Stimulated activated CD4-positive, alpha-beta T cell treated with anti-CD3 and anti-CD28 coated beads, Interleukin-1b, Interleukin-23, amount 100 ng/mL, for 24 hours (primary cell): ENCODE measurements around the gene TMEM43.
A peak's percentile ranks its signal among the peaks of the same experiment; 100 is the strongest.

Experiments
- DNase-seq, 4 experiments: peaks; one replicate each; pipeline ENCODE4 v3.0.0-alpha.2; 2020; ENCODE audit warnings: low read depth in 4 of 4, low spot score in 1 of 4

TMEM43 gene

DNA sequence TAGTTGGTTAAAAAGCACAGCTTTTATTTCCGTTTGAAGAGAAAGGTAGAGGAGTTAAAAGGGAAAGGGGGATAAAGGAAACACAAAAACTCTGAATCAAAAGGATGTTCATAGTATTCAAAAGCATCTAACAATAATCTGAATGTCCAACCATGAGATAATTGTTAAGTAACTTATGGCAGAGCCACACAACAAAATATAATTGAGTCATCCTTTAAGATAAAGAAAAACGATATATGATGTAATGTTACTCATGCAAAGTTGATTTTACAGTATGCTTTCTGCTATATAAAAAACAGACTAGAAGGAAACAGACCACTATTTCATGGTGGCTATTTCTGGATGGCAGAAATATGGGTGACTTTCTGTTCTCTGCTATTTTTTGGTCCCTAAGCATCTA lies 49.6 kb downstream of the TMEM43 start:
- no peak for DNase-seq

DNA sequence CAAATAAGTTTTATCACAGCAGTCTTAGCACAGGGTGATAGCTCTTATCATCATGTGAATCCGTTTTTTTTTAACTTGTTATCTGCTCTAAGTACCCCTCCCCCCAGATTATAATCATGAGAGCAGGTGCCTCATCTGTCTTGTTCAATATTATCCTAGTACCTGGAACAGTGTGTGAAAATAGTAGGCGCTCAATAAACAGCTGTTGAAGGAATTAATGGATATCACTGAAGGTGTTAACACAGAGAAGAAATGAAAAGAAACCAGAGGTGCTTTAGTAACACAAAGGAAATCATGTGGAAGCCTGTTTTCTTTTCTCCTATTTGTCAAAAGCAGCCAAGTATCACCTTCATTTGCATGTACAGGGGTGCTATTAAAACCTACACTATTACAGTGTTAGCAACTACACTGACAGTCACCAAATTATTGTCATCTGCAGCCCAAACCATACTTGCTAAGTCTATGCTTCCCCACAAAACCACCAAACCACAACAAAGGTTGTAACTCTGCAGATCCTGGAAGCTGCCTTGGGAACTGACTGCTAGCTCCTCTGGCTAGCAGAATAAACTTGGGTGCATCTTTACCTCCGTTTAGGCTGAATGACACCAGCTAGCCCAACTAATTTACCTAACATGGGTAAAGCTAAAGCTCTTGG lies 50.7 kb downstream of the TMEM43 start:
- peak in 2 of 4 experiments; percentile 13 to 21 for DNase-seq

DNA sequence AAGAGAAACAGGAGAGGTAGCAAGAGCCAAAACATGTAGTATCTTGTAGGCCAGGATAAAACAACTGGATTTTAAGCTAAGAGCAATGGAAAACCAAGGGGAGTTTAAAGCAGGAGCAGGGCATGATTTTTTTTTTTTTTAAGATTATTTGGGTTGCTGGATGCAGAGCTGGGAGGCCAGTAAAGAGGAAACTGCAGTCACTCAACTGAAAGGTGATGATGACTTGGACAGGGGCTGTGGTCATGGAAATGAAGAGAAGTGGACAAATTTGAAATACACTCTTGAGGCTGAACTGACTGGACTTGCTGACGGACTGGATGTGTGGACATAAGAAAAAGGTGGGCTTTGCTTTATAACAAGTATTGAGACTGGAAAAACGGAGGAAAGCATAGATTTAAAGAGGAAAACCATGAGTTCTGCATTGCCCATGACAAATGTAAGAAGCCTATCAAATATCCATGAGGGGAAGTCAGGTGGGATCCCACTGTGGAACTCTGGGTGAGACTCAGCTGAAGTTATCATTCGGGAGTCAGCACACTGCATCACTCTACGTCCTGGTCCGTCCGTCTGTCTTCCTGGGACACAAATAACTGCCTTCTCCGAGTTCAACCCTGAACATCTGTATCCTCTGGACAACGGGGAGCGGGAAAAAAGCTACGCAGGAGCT lies 52.9 kb downstream of the TMEM43 start:
- DNase-seq = peak in 1 of 4 experiments; percentile 4

DNA sequence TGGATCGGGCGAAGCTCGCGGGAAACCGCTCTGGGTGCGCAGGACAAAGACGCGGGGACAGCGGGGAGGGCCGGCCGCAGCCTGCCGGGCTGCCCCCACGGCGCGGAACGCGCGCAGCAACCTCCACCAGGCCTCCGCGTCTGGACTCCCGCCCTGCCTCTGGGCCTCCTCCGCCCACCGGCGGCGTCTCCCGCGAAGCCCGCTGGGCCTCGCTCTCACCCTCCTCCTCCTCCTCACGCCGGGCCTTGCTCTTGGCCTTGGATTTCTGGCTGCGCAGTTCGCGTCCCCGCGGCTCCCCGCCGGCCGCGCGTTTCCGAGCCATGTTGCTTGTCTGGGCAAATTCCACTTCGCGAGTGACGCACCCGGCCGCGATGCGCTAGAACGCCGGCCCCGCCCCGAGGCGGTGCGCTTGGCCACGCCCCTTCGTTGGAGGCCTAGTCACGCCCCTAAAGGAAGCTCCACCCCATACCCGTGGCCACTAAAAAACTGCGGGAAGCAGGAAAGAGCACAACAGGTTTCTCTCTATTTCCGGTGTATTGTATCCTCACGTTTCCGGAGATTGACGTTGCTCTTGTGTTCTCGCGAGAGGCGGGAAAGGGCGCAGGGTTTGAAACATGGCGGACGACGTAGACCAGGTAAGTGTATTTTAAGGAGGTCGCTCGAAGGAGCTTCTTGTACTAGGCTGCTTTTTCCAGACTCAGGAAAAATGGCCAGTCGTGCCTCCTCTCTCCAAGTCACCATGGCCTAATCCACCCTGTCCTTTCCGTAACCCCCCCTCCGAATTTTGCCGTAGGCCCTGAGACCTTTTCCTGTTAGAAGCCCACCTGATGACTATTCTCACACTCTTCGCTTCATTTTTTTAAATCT lies 53.6 kb downstream of the TMEM43 start, which contains the start of the genes LSM3 and XPC:
Gene LSM3 (plus strand): TSS at position 571 of the 867 bp plus-strand sequence. CDS start 44 bp downstream, at position 615.
Gene XPC (minus strand): TSS at position 355 of the 867 bp plus-strand sequence. CDS start 33 bp downstream, at position 322.
- peak; percentile 91 to 96 (median 94) for DNase-seq

DNA sequence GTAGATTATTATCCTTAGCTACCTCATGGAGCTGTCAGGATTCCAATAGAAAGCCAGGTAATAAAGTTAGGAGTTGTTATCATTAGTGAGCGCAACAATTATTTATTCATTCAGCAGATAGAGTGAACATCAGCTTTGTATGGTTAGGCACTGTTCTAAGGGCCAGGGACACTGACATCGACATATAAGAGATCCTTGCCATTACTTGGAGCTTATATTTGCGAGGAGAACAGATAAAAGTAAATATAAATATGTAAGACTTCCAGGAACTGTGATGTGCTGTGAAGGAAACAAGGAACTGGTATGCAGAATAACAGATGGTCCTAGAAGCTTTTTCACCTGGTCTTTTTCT lies 54.2 kb downstream of the TMEM43 start:
- DNase-seq = no peak

DNA sequence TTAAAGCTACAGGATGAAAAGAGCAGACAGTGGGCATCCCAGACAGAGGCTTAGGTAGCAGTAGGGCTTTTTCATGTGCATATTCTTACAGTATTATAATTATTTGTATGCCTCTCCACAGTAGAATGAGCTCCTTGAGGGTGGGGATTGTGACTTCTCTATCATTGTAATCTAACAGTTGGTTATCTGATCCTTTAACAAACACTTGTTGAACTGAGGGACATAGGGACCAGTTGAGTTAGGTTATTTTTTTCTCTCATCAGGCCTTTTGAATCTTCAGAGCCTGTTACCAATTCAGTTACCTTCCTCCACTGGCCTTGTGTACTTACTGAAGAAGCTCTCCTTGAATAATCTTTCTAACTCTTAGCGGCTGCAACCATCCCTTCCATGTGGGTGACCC lies 54.9 kb downstream of the TMEM43 start:
- no peak for DNase-seq

DNA sequence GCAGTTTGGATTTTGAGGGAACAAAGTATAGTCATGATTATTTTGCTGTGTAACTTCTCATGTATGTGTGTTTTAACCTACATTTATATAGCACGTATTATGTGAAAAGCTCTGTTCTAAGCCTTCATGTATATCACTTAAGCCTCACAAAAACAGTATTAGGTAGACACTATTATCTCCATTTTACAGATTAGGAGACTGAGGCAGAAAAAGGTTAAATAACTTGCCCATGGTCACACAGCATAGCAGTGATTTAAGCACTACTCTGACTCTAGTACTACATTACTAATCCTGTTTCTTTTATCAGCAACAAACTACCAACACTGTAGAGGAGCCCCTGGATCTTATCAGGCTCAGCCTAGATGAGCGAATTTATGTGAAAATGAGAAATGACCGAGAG lies 56.4 kb downstream of the TMEM43 start:
- DNase-seq = no peak

DNA sequence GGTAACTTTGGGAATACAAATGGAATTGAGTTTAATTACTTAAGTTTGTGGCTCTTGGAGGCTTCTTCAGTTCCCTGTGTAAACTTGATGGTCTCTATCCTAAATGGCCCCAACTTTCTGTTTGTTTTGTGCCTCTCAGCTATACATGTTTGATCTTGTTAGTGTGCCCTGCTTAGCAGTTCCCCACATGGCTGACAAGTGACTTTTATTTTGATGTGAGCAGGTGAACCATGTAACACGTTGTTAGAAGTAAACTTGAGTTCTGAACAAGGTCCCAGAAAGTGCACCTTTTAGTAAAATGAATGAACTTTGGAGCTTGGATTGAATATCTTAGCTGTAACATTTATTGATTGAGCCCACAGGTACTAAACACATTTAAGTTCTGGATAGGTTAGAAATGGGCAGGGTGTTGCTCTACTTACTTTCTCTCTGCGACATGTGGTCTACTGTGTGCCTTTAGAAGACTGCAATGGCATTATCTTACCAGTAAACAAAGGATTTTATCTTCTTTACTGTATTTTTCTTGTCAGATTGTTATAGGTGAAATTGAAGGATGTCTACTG lies 58.2 kb downstream of the TMEM43 start:
- no peak for DNase-seq

DNA sequence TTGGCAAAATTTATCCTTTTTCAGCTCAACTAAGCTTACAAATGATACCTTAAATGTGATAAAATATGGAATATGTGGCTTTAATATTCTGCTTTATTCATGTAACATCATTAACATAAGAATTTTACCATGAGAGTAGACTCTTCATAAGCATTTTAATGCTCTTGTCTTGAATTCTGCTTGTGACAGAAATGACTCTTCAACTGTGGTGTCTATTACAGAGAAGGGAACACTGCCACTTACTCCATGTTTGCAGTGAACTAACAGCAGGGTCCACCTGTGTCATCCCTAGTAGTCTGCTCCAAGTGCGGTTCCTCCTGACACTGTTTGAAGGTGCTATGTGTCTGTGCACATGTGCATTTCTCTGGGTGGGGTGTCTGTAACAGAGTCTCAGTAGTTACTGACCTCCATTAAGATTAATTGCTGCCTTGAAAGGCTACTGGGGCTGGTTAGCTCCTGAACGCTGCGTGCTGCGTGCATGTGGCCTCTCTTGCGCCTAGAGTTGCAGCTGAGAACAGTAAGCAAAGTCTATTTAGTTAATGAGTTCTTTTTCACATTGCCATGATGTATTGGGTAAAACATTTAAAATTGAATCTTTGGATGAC lies 62.1 kb downstream of the TMEM43 start:
- DNase-seq = no peak

DNA sequence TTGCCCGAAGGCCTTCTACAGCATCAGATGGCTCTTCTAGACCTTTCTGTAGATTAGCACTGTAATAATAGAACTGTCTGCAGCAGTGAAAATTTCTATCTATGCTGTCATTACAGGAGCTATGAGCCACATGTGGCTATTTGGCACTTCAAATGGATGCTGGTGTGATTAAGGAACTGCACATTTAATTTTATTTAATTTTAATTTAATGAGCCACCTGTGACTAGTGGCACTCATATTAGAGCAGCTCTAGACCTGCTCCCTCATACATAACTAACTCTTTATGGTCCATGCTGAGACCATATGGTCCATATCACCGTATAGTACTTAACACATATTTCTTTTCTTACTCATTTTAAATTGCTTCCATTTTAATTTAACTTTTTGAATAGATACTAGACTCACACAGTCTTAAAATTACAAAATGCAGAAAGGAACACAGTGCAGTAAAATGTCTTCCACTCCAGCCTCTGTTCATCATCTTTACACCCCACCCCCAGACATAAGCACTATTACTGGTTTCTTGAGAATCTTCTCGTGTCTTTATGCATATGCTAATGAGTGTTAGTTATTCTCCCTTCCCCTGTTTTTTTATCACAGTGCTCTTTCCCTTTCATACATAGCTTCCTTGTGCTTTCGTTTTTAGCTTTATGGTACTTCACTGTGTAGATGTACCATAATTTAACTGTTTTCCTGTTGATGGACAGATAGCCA lies 63.3 kb downstream of the TMEM43 start:
- DNase-seq = no peak
